Measurements from ENCODE around the gene PYROXD2.
"Not testable (repeated sequence)": the region's sequence is repeated elsewhere in the genome, so short reads cannot be mapped to it uniquely, and the experiment has no call there.

Gene PYROXD2

DNA sequence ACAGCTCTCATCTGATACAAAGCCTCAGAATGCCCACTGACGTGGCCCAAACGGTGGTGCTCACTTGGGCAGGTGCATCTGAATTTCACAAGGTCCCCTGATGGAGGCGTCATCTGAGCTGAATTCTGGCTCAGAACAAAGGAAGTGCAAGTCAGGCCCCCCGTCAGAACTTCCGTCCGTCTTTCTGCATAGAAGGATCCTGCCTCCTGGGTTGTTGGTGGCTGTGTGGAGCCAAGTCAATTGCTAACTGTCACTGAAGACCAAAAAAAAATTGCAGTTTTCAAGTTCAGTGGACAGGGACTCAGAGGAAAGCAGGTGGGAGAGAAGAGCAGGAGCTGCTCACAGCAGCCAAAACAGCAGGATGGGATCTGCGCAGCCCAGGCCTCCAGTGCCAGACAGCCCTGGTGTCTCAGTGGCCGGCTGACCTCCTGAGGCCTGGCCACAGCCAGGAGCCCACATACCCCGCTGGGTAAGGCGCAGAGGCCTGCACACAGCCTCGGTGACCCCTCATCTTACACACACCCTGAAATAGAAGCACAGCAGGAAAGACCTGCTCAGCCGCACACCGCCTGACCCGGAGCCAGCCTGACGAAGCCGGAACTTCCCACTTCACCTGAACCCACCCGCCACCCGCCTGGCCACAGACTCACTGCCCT lies 49.4 kb downstream of the PYROXD2 start:
- no peak for DNase-seq (ENCODE audit: low spot score)

DNA sequence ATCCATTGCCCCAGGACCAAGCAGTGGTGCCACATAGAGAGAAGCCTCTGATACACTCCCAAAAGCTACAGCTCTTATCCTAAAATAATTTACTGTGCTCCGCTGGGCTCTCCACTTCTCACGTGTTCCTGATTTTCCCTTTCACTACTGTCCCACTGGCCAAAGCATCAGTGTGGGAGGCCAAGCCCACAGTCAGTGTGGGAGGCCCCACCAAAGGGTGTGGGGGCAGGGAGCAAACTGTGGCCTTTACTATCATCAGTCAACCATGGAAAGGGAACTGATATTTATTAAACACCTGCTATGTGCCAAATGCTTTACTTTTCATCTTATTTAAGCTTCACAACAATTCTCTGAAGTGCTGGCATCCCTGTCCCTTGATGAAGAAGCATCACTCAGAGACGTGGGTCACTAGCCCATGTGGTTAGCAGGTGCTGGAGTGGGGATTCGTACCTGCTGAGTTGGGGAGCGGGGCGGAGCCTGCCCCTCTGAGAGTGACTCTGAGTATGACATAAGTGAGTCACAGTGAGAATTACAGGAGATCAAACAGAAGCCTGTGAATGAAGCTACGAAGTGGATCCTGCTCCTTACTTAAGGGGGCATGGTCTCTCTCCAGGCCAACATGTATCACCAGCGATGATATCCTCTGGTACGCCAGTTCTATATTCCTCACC lies 50.4 kb downstream of the PYROXD2 start:
- DNase-seq (ENCODE audit: low spot score): no peak

DNA sequence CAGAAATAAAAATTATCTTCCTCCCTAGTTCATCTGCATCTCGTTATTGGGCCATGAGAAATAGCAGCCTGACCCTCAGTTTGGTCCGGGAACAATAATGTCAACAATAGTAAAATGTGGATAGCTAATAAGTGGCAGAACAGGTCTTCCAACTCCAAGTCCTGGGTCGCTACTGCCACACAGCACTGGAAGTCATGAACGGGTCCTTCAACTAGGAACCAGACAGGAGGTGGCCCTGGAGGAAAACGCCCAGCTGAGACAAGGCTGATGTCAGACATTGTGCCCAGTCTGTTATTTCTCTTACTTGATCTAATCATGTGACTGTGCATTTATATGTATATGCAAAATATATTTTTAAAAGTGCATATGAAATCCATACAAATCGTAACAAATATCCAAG lies 51.8 kb downstream of the PYROXD2 start:
- DNase-seq (ENCODE audit: low spot score): no peak

DNA sequence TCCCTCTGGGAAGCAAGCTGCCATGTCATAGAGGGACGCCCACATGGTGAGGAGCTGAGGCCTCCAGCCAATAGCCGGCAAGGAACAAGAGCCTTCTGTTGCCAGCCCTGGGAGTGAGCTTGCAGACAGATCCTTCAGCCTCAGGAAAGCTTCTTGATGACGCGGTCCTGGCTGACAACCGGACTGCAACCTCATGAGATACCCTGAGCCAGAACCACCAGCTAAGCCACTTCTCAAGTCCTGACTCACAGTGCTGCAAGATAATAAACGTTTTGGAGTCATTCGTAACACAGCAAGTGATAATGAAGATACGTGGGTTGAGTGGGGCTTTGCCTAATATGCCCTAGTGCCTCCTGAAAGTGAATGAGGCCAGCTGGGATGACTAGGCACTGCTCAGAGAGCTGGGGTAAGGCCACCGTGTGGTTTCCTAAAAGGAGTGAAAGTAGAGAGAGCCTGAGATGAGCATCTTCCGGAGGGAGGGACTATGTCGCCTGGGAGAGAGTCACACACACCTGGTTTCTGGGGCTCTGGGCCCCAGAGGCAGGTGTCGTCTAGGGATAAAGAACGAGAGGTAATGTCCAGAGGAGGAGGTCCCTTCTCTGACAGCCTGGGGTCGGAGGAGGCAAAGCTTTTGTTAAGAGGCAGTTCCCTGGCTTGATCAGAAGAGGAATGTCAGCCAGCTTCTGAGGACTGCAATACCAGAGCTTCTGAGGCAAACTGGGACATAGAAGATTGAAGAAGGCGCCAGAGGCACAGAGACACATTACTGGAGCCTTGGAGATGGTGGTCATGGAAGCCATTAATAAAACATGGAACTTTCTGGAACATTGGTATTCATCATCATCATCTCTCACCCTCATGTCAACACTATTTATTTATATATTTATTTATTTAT lies 53.6 kb downstream of the PYROXD2 start:
- no peak for DNase-seq (ENCODE audit: low spot score)

DNA sequence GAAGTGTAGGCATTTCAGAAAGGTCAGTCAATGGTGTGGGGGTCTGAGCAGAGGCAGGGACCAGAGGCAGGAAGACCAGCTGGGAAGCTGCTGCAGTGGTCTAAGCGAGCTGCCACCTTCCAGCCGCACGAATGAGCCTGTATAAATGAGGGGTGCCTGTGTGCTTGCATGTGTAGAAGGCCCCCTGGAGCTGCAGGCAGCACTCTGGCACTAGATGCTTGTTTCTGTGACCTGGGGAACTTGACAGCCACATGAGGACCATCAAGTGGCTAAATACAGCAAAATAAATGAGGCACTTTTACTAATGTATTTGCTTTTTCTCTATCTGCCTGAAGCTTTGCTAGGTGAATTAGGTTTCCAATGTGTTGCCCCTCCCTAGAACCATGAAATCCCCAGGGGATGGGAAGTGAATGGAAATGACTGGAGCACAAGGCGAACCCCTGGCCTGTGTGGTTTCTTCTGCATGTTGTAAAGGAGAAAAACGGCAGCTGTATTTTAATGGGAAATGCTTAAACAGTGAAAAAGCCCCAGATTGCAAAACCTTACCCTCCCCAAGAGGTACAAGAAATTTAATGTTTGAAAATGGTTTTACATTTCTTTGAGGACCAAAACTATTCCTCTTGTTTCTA lies 57.7 kb downstream of the PYROXD2 start:
- no peak for DNase-seq (ENCODE audit: low spot score)

DNA sequence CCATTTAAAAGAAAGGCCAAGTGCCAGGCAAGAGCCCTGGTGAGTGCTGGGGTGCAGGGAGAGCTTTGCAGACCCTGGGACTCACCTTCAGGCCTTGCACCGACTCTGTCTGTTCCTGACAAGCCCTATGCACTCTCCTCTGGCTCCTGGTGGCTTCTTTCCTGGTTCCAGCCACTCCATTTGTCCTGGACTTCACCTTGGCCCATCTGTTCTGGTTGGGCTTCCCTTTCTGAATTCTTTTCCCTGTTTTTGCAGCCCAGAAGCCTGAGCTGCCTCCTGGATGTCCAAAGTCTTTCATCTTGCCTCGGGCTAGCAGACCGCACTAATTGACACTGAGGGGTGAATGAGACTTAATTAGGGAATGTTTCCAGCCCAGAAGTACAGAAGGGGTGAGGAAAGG lies 60.5 kb downstream of the PYROXD2 start:
- no peak for DNase-seq (ENCODE audit: low spot score)

DNA sequence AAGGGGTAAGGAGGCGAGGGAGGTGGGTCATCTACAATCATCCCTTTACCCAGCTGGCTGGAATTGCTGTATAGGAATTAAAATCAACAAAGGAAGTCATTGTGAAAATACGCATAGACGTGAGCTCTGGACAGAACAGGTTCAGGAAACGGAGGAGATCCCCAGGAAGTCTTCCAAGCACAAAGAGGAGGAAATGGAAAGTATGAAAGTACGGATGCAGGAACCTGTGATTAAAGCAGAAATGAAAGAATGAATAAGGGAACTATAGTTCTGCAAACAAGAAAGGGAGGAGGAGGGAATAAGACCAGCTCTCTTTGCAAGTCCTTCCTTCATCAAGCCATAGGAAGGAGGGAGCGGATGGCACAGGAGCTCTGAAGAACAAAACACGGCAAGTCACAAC lies 61.8 kb downstream of the PYROXD2 start:
- DNase-seq (ENCODE audit: low spot score): no peak

DNA sequence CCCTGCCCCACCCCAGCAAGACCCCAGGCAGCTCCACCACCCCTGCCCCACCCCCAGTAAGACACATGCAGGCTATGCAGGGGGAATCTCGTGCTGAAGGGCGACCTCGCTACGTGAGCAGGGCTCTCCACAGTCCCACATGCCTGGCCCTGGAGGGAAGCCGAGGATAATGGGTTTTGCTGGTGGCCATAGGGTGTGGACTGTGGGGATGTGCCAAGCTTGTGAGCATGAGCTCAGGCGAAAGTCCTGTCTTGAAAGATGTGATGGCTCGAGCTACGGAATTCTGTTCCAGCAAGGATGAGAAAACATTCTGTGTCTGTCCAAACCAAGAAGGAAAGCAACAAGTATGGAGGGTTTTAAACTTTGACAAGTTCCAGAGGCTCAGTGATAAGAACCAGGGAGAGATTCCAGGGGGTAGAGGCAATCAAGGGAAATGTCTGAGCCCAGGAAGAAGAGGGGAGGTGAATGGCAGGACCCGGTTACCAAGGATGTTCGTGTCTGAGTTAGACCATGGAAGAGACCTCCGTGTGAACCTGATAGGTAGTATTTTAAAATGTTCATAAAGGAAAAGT lies 63.1 kb downstream of the PYROXD2 start:
- no peak for DNase-seq (ENCODE audit: low spot score)

DNA sequence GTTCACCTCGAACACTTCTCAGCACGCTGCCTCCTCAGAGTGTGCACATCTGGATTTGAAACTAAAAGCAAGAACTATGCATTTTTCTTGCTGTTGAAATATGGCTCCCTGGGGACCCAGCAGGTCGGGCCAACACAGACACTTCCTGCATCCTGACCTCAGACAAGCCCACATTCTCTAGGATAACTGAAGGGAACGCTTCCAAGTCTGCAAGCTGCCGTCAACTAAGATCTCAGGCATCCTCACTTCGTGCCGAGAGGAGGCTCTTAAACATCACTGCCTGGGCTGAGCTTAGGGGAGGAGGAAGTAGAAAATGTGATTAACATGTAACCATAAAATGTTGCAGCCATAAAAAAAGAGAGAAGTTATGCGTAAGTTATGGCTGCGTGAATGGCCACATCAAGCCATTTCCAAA lies 65.5 kb downstream of the PYROXD2 start:
- no peak for DNase-seq (ENCODE audit: low spot score)

DNA sequence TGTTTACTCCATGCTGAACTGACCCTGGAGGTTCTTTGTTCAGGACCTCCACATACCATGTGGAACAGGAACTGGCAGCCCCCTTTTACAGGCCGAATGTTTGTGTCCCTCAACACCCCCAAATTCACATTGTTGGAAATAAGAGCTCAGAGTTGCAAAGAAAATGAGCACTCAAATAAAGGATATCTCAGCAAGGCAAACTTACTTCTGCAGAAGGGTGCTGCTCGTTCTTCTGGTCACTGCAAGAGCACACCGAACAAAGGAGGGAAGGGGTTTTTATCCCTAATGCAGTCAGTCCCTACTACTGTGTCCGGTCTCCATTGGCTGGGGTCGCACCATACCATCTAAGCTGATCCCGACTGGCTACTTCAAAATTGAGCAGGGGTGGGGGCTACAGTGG lies 68.1 kb downstream of the PYROXD2 start:
- no peak for DNase-seq (ENCODE audit: low spot score)

DNA sequence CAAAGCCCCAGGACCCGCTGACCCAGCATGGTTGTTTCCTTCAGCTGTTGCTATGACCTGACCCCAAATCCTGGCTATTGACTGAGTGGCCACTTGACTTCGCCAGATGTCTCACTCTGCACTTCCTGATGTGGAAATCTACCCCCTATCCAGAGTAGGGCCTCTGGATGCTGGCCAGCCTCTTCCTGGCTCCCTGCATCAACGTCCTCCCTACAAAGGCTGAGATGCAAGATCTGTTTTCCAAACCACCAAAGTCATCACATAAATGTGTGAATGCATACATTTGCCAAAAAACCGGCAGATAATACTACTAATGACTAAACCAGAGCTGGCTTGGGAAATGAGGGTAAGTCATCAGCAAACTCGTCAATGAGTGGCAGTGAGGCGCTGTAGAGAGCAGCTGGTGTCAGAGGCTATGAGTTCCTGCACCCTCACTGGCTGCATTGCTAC lies 70.4 kb downstream of the PYROXD2 start:
- no peak for DNase-seq (ENCODE audit: low spot score)

DNA sequence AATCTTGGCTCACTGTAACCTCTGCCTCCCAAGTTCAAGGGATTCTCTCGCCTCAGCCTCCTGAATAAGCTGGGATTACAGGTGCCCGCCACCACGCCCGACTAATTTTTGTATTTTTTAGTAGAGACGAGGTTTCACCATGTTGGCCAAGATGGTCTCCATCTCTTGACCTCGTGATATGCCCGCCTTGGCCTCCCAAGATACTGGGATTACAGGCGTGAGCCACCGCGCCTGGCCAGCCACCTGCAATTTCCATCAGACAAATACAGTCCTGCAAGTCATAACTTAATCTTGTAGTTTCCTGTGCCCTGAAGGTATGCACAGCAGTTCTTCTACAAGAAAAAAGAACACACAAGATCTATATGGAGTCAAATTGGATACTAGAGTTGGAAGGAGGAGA lies 73.3 kb downstream of the PYROXD2 start:
- not testable (repeated sequence) for DNase-seq (ENCODE audit: low spot score)

DNA sequence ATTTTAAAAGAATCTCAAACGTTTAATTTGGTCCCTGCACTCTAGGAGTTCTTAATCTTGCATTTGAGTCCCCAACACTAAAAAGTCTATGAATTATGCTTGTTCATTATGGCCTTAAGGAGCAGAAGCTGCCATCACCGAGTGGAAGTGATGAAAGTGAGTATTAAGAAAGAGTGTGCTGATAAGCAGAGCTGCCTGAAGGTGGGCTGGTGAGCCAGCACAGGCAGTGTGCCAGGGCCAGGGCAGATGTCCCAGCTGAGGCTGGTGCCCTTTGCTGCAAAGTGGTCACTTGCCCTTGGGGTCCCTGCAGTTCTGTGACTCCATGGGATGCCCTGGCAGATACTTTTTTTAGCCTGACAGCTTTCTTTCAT lies 74.1 kb downstream of the PYROXD2 start:
- no peak for DNase-seq (ENCODE audit: low spot score)

DNA sequence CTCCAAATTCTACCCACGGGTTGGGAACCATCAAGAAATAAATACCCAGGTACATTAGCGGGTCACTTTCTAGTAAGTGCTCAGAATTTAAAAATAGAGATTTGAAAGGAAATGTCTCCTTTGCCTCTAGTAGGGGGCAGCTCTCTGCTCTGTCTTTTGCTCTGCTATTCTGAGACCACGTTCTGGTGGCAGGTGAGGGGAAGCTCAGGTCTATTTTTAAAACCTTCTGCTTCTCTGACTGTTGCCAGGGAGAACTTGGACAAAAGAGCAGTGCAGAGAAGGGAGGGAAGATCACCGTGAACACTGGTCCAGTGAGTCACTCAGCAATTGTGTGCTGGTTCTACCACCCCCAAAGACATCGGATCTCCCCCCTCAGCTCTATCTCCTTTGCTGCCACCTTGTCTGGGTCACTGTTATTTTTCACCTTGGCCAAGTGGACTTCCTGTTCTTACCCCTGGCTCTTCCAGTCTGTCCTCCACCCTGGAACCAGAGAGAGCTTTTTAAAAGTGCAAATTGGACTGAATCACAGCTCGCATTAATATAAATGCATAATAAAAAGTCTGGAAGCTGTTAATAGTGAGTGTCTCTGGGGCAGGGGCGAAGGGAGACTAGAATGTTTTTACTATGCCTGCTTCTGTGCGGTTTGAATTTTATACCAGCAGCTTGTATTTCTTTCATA lies 74.6 kb downstream of the PYROXD2 start:
- no peak for DNase-seq (ENCODE audit: low spot score)

DNA sequence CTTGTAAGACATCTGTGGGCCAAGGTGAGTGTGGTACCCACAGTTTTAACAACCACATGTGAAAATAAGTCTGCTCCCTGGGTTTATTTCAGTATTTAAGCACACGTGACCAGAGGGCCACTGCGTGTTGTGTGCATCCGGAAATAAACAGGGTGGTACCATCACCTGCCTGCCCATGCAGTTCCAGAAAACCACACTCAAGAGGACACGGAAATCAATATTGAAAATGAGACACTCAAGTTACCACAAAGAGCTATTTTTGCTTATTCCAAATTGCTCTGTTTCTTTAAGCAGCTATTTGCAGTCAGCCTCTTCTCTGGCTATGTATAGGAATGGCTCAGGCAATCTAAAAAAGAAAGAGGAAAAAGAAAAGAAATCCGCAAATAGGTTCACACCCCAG lies 75.2 kb downstream of the PYROXD2 start:
- no peak for DNase-seq (ENCODE audit: low spot score)

DNA sequence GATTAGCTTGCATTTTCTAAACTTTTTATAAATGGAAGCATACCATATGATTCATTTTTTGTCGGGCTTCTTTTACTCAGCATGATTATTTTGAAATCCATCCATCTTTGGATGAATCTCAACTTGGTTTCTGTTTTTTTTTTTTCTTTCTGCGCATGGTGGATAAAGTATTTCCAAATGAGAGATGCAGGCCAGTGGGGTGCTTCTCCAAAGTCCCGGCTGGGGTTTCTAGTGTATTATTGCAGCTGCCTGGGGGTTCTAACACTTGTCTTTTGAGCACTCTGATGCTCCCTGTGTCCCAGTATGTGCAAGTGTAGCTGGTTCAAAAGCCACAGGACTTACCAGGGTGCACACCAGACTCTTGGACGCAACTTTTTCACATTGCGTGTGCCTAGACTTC lies 76.1 kb downstream of the PYROXD2 start:
- no peak for DNase-seq (ENCODE audit: low spot score)

DNA sequence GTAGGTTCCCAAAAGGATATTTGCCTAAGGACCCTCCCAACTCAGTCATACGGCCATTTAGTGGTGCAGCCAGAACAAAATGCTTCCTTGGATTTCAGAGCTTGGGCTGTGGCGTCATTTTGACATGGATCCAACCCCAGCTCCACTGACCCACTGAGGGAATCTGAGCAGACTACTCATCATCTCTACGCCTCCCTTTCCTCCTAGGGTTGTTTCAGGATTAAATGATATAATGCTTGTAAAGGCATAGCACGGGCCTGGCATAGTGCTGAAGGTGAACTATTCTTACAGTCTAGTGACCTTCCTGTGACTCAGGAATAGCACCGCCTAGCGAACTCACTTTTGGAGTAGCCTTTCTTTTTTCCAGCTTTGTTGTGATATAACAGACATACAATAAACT lies 76.7 kb downstream of the PYROXD2 start:
- no peak for DNase-seq (ENCODE audit: low spot score)

DNA sequence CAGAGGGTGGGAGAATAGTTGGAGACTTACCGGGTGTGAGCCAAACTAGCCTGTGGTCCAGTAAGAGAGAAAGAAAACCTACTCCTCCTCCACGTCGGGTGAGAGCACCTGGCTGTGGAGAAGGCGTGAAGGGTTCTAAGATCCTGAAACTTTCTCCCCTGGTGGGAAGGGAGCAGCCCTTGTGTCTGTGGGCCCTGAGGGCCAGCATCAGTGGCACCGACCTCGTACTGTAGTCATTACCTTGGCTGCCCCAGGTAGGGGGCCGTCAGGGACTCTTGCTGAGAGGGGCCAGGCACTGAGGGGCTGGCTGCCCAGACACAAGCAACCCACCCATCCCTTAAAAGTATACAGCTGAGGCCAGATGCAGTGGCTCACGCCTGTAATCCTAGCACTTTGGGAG lies 77.5 kb downstream of the PYROXD2 start:
- DNase-seq (ENCODE audit: low spot score): no peak

Data from HuH-7.5 (cell line).